Panc1 (cell line): Measurements from ENCODE around the gene U2AF1L4.

Source experiments
- CTCF ChIP-seq: fragments of 450-650 bp; IDR thresholded peaks from 2 replicates; pipeline ENCODE4 v1.5.1; 2017; ENCODE audit warnings: mild to moderate bottlenecking
- POLR2AphosphoS5 ChIP-seq: IDR thresholded peaks from 2 replicates; pipeline ENCODE4 v1.6.1; 2012; ENCODE audit warnings: mild to moderate bottlenecking, low read depth, low read length, moderate library complexity
- REST ChIP-seq, 2 experiments: IDR thresholded peaks; 2 replicates each; pipeline ENCODE4 v1.6.1; 2011 to 2012; ENCODE audit warnings: low read depth in 2 of 2, control low read depth in 1 of 2, low read length in 1 of 2, mild to moderate bottlenecking in 1 of 2, moderate library complexity in 1 of 2; ENCODE audit not compliant: insufficient read depth in 1 of 2
- SIN3A ChIP-seq: IDR thresholded peaks from 2 replicates; pipeline ENCODE4 v1.6.1; 2012; ENCODE audit warnings: low read depth, mild to moderate bottlenecking, low read length, moderate library complexity, borderline replicate concordance; ENCODE audit not compliant: insufficient read depth
- TCF7L2 ChIP-seq: IDR thresholded peaks from 2 replicates; pipeline ENCODE4 v1.6.1; 2011; ENCODE audit warnings: mild to moderate bottlenecking, low read depth, low read length, inconsistent platforms

DNA sequence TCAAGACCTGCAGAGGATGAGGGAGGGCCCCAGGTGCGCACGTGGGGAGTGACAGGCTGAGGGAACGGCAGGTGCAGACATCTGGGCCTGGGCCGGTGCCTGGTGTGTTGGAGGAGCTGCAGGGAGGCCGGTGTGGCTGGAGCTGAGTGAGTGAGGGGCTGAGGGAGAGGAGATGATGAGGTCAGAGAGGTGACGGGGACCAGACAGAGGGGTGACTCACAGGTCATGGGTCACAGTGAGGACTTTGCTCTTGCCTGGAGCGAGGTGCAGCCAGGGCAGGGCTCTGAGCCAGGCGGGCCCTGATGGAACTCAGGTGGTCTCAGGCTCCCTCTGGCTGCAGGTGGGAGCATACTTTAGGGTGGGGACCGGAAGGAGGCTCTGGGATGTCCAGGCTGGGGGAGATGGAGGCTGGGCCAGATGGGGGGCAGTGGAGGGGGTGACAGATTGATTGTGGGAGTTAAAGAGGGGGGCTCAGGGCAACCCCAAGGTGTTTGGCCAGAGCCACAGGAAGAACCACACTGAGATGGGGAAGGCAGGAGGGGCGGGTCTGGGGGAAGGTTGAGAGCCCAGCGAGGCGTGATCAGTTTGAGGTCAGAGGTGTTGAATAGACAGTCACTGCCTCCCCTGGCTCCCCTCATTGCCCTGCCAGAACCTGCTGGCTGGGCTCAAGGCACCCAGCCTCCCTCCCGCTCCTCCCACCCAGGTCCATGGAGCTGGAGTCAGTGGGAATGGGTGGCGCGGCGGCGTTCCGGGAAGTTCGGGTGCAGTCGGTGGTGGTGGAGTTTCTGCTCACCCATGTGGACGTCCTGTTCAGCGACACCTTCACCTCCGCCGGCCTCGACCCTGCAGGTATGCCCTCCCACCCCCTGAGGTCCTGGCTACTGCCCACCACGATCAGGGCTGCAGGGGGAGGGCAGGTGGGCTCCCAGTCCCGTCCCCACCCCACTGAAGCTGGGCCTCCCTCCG lies 38.5 kb upstream of the U2AF1L4 start:
- no peak for TF ChIP-seq CTCF
- TF ChIP-seq SIN3A: no peak
- no peak for TF ChIP-seq REST (IDR thresholded peaks at IDR 0.05; ENCODE audit: insufficient read depth in 1 of 2, low read depth in 2 of 2, low read length in 1 of 2)
- no peak for TF ChIP-seq POLR2AphosphoS5
- TF ChIP-seq TCF7L2: no peak
